AG04450 (cell line): ENCODE results near the gene MUCL3. TPM values are rescaled to one million over a fixed set of nuclear protein-coding genes. Genes with fewer than 3 reads are reported as not detected.

Source experiments
- CTCF ChIA-PET: fragments of 300-600, 350-600 bp; formaldehyde crosslinking; extraction: SDS; loops from one replicate; lab custom pipeline; 2022; ENCODE audit warnings: antibody characterized with exemption, inconsistent platforms; lab: Charles Lee
- POLR2A ChIA-PET: fragments of 350-600 bp; formaldehyde crosslinking; extraction: SDS; loops from one replicate; lab custom pipeline; 2021; ENCODE audit warnings: antibody characterized with exemption, inconsistent platforms; lab: Yijun Ruan, JAX
- DNase-seq: peaks from one replicate; pipeline ENCODE4 v3.0.0-alpha.2; 2011; ENCODE audit warnings: low read depth, low spot score
- H3K27ac ChIP-seq: one replicate; pipeline ENCODE4 v1.5.1; 2012; ENCODE audit warnings: low read depth, low read length, control low read depth
- H3K27me3 ChIP-seq: one replicate; pipeline ENCODE4 v1.6.0; 2012; ENCODE audit warnings: low read length; ENCODE audit not compliant: control insufficient read depth, insufficient read depth
- H3K4me3 ChIP-seq: 2 replicates; pipeline ENCODE4 v1.5.1; 2011; ENCODE audit warnings: mild to moderate bottlenecking, low read depth, low read length, control low read depth
- H3K9me3 ChIP-seq: 2 replicates; pipeline ENCODE4 v1.5.1; 2012; ENCODE audit warnings: low read length; ENCODE audit not compliant: control insufficient read depth, insufficient read depth
- CTCF ChIP-seq: IDR thresholded peaks from 2 replicates; pipeline ENCODE4 v1.5.1; 2011; ENCODE audit warnings: low read depth, low read length, control low read depth, inconsistent platforms
- polyA plus RNA-seq: library from polyadenylated mRNA; depleted of rRNA; stranded (reverse); fragments of >200 nt; gene quantifications from 2 replicates; pipeline ENCODE4 v1.2.3, GENCODE V29; 2011; rRNA removed
- small RNA-seq: library from RNA; depleted of rRNA; stranded (forward); fragments of <200 nt; gene quantifications from one replicate; pipeline ENCODE3, GENCODE V24; 2012; ENCODE audit warnings: low read depth; ENCODE audit not compliant: insufficient read length

MUCL3 gene
- polyA plus RNA-seq, 1 experiment = not detected

GRCh38 chr6:31002471-31002870, 61.7 kb downstream of the MUCL3 start:
- POLR2A ChIA-PET = no interaction called here

More at GRCh38 chr6:31002471-31002870, 61.7 kb downstream of the MUCL3 start:
- Histone ChIP-seq H3K4me3 (no peak overlapping the region), H3K27me3 (peaks cover 3% of the 10 kb centered on the region), H3K9me3 (no peaks in the 10 kb centered on the region), H3K27ac (no peak overlapping the region)
- TF ChIP-seq CTCF = no peak
- CTCF ChIA-PET = no interaction called here
- no peak for DNase-seq

Small RNA genes lying within 50 kb of the gene (small RNA-seq; reads per million reads assigned to genes)
- not detected for gene RF00019

Other genes with a start within 250 kb of the MUCL3 start
- gene NRM, start 250.0 kb upstream of the MUCL3 start, polyA plus RNA-seq = 14.6 and 17.4 TPM in 2 replicates
- 4.1 and 6.8 TPM in 2 replicates for gene MDC1, start 223.7 kb upstream of the MUCL3 start, polyA plus RNA-seq
- 1,457 and 1,715 TPM in 2 replicates for gene TUBB, start 220.6 kb upstream of the MUCL3 start, polyA plus RNA-seq
- 155 and 156 TPM in 2 replicates for gene FLOT1, start 198.3 kb upstream of the MUCL3 start, polyA plus RNA-seq
- gene IER3, start 196.4 kb upstream of the MUCL3 start, polyA plus RNA-seq = 85.2 and 98.7 TPM in 2 replicates
- 9.9 and 13.3 TPM in 2 replicates for gene DDR1, start 56.5 kb upstream of the MUCL3 start, polyA plus RNA-seq
- 31.9 and 33.0 TPM in 2 replicates for gene GTF2H4, start 32.8 kb upstream of the MUCL3 start, polyA plus RNA-seq
- gene VARS2, start 26.7 kb upstream of the MUCL3 start, polyA plus RNA-seq = 10.3 and 12.2 TPM in 2 replicates
- not detected in 2 replicates for gene SFTA2, start 8.8 kb upstream of the MUCL3 start, polyA plus RNA-seq
- gene MUC21, start 42.7 kb downstream of the MUCL3 start, polyA plus RNA-seq = not detected in 2 replicates
- gene MUC22, start 69.5 kb downstream of the MUCL3 start, polyA plus RNA-seq = not detected in 2 replicates
- not detected in 2 replicates for gene C6orf15, start 171.6 kb downstream of the MUCL3 start, polyA plus RNA-seq
- gene PSORS1C1, start 173.8 kb downstream of the MUCL3 start, polyA plus RNA-seq = 0.94 and 1.6 TPM in 2 replicates
- gene CDSN, start 179.5 kb downstream of the MUCL3 start, polyA plus RNA-seq = not detected in 2 replicates
- not detected in 2 replicates for gene PSORS1C2, start 198.1 kb downstream of the MUCL3 start, polyA plus RNA-seq
- 10.4 TPM in 2 replicates for gene CCHCR1, start 216.8 kb downstream of the MUCL3 start, polyA plus RNA-seq
- 3.4 and 4.2 TPM in 2 replicates for gene TCF19, start 217.6 kb downstream of the MUCL3 start, polyA plus RNA-seq
- gene POU5F1, start 229.7 kb downstream of the MUCL3 start, polyA plus RNA-seq = not detected in 2 replicates